Stimulated activated naive CD8-positive, alpha-beta T cell treated with anti-CD3 and anti-CD28 coated beads, Interleukin-15, Interleukin-2, amounts not matched to agents 100 U/mL and 50 U/mL, for 24 hours (primary cell): Measurements from ENCODE around the gene PIGR.
A peak's percentile ranks its signal among the peaks of the same experiment; 100 is the strongest.

Source experiments
- ATAC-seq: fragments of 150-1000 bp; cut with Tn5 transposase; one replicate; pipeline ENCODE4 v1.10.0; 2021
- DNase-seq: peaks from one replicate; pipeline ENCODE4 v3.0.0; 2021

Gene PIGR

GRCh38 chr1:206890125-206891060 is 55.9 kb downstream of the PIGR start:
- no peak for DNase-seq

DNA sequence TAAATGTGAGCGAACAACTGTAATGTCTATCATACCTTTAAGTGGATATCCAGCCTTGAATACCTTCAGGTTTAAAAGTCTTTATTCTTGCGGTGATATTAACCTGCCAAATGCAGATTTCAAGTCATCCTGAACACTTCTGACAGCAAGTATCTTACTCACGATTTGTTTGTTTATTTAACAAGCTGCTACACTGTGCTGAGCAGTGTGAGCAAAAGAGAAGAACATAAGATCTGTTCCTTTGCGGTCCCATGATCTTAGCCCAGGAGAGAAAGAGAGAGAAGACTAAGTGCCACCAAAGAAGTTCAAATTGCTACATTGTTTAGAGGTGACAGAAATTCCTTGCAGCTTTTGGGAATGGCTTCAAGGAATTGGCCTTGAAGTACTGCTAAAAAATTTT is 58.6 kb downstream of the PIGR start:
- no peak for ATAC-seq
- no peak for DNase-seq

More at GRCh38 chr1:206890125-206891060, 55.9 kb downstream of the PIGR start:
- peak; percentile 77 for ATAC-seq

DNA sequence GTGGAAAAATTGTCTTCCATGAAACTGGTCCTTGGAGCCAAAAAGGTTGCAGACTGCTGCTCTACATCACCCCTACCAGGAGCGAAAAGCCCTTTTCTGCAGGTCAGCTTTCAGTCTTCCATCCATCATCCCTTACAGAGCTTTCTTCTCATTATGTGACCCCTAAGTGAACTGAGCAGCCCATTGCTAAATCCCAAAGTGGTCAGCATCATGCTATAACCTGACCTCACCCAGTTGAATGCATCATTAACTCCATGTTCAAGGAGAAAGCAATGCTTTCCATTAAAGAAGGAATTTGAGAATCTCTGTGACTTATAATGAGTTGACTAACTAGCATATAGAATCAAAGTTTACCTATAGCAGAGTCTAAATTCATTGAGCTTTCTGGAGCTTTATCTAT is 59.4 kb downstream of the PIGR start:
- ATAC-seq (no peak), DNase-seq (no peak)

- DNase-seq: no peak
- no peak for ATAC-seq
These were observed 60.8 kb downstream of the PIGR start for GRCh38 chr1:206885341-206886060.

GRCh38 chr1:206883876-206884275 is 62.4 kb downstream of the PIGR start:
- no peak for ATAC-seq

GRCh38 chr1:206883160-206883559 is 63.1 kb downstream of the PIGR start:
- DNase-seq (no peak), ATAC-seq (no peak)

More at GRCh38 chr1:206883876-206884275, 62.4 kb downstream of the PIGR start:
- no peak for DNase-seq

- no peak for ATAC-seq
- no peak for DNase-seq
These were observed 63.7 kb downstream of the PIGR start for GRCh38 chr1:206882555-206882954.

GRCh38 chr1:206880314-206880713 is 66.0 kb downstream of the PIGR start:
- no peak for DNase-seq
- peak; percentile 49 for ATAC-seq
